ENCODE results near the gene GLA. TPM values are rescaled to one million over a fixed set of nuclear protein-coding genes. Genes with fewer than 3 reads are reported as not detected.

Gene GLA
- total RNA-seq, 1 donor from 2014 or later = 39.6 TPM

DNA sequence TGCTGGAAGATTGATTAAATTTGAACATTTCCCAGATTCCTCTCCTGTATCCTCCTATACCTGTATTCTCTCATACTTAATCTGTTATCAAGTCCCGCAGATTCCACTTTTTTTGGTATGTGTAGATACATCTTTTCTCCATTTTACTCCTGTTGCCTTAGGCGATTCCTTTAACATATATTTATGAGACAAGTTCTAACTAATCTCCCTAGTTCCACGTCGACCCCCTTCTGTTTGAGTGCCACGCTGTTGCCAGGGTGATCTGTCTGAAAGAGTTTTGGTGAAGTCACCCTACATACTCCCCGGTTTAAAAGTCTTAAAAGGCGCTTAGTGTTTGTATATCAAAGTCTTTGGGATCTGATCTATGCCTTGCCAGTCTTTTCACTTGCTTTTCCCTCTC, 2.7 kb upstream of the GLA start:
- peak overlapping the region; percentile 5 for H3K4me3 ChIP-seq (ENCODE audit: low read depth, low read length)
- TF ChIP-seq, protein P1, sequence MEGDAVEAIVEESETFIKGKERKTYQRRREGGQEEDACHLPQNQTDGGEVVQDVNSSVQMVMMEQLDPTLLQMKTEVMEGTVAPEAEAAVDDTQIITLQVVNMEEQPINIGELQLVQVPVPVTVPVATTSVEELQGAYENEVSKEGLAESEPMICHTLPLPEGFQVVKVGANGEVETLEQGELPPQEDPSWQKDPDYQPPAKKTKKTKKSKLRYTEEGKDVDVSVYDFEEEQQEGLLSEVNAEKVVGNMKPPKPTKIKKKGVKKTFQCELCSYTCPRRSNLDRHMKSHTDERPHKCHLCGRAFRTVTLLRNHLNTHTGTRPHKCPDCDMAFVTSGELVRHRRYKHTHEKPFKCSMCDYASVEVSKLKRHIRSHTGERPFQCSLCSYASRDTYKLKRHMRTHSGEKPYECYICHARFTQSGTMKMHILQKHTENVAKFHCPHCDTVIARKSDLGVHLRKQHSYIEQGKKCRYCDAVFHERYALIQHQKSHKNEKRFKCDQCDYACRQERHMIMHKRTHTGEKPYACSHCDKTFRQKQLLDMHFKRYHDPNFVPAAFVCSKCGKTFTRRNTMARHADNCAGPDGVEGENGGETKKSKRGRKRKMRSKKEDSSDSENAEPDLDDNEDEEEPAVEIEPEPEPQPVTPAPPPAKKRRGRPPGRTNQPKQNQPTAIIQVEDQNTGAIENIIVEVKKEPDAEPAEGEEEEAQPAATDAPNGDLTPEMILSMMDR (IDR thresholded peaks at IDR 0.05; ENCODE audit: insufficient read depth, low read length, poor library complexity, severe bottlenecking) = no peak

DNA sequence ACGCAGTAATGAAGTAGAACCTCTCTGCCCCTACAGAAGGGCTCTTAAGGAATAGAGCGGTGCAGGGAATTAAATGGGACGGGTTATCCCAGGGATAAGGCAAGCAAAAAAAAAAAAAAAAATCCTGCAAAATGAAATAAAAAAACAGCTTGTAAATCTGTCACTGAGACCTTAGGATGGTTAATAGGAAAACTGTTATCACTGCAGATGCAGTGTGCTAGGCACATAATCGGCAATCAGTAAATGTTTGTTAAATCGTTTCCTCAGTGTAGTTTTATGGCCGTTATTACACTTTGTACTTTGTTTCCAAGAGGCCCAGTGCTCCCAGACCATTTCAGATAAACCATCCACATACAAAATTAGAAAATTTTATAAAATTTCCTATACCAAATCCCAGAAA, 1.3 kb upstream of the GLA start:
- Histone ChIP-seq H3K36me3 (ENCODE audit: control insufficient read depth, insufficient read depth, low read length) (no peaks in the 10 kb centered on the region), H3K4me3 (ENCODE audit: low read depth, low read length) (peak overlapping the region; percentile 72), H3K27me3 (ENCODE audit: control insufficient read depth, insufficient read depth, low read length) (no peaks in the 10 kb centered on the region)
- no peak for DNase-seq (ENCODE audit: low read depth)
- TF ChIP-seq, protein P1 (IDR thresholded peaks at IDR 0.05; ENCODE audit: insufficient read depth, low read length, poor library complexity, severe bottlenecking) = no peak

More for the DNA sequence above, 2.7 kb upstream of the GLA start:
- DNase-seq (ENCODE audit: low read depth) = no peak
- H3K27me3 ChIP-seq (ENCODE audit: control insufficient read depth, insufficient read depth, low read length) = no peaks in the 10 kb centered on the region
- no peaks in the 10 kb centered on the region for H3K36me3 ChIP-seq (ENCODE audit: control insufficient read depth, insufficient read depth, low read length)

DNA sequence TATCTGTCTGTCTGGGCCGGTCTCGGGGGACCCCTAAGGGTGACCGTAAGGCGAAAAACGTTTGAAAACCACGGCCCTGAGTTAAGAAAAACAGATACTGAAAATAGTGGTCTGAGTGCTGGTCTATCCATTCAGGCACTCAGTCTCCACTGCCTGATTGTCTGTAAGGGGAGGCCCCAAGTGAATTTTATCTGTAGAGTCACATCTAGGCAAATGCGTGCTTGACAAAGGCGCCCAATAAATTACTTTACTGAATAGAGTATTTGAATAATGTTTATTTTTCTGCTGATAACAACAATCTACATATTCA, 762 bp upstream of the GLA start:
- no peaks in the 10 kb centered on the region for H3K27me3 ChIP-seq (ENCODE audit: control insufficient read depth, insufficient read depth, low read length)
- no peak for DNase-seq (ENCODE audit: low read depth)
- H3K4me3 ChIP-seq (ENCODE audit: low read depth, low read length) = peak overlapping the region; percentile 72
- TF ChIP-seq, protein P1 (IDR thresholded peaks at IDR 0.05; ENCODE audit: insufficient read depth, low read length, poor library complexity, severe bottlenecking) = no peak
- no peaks in the 10 kb centered on the region for H3K36me3 ChIP-seq (ENCODE audit: control insufficient read depth, insufficient read depth, low read length)

DNA sequence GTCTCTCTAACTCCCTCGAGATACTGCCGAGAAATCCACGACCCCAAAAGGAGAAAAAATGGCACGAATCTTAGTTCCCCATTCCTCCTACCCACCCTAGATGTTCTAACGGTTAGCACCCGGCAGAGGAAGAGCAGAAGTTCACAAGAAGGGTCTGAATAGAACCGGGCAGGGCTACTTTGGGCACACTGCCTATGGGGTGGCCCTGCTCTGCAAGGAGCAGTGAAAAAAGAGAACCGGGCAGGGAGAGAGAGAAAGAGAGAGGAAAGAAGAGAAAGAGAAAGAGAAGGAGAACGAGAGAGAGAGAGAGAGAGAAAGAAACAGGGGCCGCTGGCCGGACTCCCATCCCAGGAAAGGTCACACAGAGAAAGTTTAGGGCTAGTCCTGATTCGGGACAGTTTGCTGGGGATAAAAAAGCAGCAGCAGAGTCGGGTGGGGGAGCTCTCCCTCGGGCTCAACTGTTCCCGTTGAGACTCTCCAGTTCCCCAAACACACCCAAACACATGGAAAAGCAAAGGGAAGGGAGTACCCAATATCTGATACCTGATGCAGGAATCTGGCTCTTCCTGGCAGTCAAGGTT, 468 bp downstream of the GLA start:
- no peak for DNase-seq (ENCODE audit: low read depth)
- H3K27me3 ChIP-seq (ENCODE audit: control insufficient read depth, insufficient read depth, low read length) = no peaks in the 10 kb centered on the region
- TF ChIP-seq, protein P1 (IDR thresholded peaks at IDR 0.05; ENCODE audit: insufficient read depth, low read length, poor library complexity, severe bottlenecking) = no peak
- H3K4me3 ChIP-seq (ENCODE audit: low read depth, low read length) = peak overlapping the region; percentile 63
- no peaks in the 10 kb centered on the region for H3K36me3 ChIP-seq (ENCODE audit: control insufficient read depth, insufficient read depth, low read length)

DNA sequence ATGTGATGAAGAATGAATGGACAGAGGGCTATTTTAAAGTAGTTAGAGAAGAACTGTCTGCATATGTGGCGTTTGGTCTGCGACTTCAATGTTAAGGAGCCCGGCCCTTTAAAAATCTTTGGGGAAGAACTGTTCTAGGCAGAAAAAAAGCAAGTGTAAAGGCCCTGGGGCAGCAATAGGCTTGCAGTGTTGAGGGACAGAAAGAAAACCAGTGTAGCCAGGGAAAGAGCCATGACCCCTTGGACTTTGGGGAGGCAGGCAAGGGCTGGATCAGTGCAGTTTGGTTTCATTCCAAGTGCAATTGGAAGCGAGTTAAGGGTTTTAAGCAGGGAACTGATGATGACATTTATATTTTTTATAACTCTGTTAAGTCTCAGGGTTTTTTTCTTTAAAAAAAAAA, 7.9 kb downstream of the GLA start:
- no peak for DNase-seq (ENCODE audit: low read depth)
- no peak overlapping the region for H3K4me3 ChIP-seq (ENCODE audit: low read depth, low read length)
- no peaks in the 10 kb centered on the region for H3K27me3 ChIP-seq (ENCODE audit: control insufficient read depth, insufficient read depth, low read length)
- TF ChIP-seq, protein P1 (IDR thresholded peaks at IDR 0.05; ENCODE audit: insufficient read depth, low read length, poor library complexity, severe bottlenecking) = no peak
- no peaks in the 10 kb centered on the region for H3K36me3 ChIP-seq (ENCODE audit: control insufficient read depth, insufficient read depth, low read length)

DNA sequence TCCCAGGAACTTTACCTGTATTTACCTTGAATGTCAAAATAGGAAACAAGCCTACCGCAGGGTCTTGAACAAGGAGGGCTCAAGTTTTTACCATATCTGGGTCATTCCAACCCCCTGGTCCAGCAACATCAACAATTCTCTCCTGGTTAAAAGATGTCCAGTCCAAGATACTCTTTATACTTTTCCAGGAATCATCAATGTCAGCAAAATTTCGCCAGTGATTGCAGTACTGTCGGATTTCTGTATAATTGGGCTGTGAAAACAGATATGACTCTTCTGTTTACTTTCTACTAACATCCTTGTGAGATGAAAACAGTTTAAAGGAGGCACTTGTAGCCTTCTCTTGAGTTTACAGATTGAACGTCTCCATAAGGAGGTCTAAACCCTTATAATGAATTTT, 9.0 kb downstream of the GLA start:
- no peak for DNase-seq (ENCODE audit: low read depth)
- Histone ChIP-seq H3K27me3 (ENCODE audit: control insufficient read depth, insufficient read depth, low read length) (no peaks in the 10 kb centered on the region), H3K36me3 (ENCODE audit: control insufficient read depth, insufficient read depth, low read length) (no peaks in the 10 kb centered on the region), H3K4me3 (ENCODE audit: low read depth, low read length) (no peak overlapping the region)
- TF ChIP-seq, protein P1 (IDR thresholded peaks at IDR 0.05; ENCODE audit: insufficient read depth, low read length, poor library complexity, severe bottlenecking) = no peak
